ENCODE data around the gene PKIG. TPM values are rescaled to one million over a fixed set of nuclear protein-coding genes. Genes with fewer than 3 reads are reported as not detected.

PKIG gene
- total RNA-seq, result 1 to 10 TPM in 1 of 2 experiments, under 1 TPM in 1; 0.36 to 1.1 TPM
- 1 to 10 TPM in 1 of 2 donors, under 1 TPM in 1; 0.71 to 1.1 TPM for polyA plus RNA-seq

DNA sequence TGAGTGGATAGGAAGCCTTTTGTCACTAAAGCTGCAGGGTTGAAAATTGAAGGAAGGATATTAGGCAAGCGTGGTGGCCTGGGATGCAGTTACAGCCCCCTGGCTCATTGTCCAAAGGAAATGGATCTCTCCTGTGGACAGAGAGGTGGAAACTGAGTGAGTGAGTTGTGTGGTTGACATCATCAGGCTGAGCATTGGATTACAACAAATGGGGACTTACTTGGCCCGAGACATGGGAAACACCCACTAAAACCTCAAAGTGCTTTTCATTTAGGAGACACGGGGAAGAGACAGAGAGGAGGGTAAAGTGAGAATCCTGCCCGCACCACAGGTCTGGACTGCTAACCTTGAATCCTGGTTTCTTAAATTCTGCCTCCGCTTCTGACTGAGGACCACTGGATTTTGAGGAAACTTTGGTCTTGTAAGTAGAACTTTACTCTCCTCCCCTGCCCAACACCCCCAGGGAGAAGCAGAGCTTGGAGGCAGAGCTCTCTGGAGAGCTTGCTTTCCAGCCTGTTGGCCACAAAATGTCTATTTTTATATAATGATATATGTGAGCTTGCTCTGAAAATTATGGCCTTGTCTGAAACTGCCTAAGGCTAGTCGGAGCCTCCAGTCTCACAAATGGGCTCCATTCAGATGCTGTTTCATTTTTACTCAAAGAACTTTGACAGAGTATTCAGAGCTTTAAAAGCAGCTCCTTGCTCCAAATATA lies at the start of gene PKIG:
Gene PKIG (plus strand): TSS at position 269 of the 715 bp plus-strand sequence. CDS start 31,978 bp downstream, outside the sequence.
- DNase-seq, result no peak
- ChIA-PET CTCF (ENCODE audit: partially characterized antibody) (no interaction called here), POLR2A (ENCODE audit: partially characterized antibody) (no interaction called here)
- Mint-ChIP-seq H3K9me3 (no peaks in the 10 kb centered on the region), H3K4me3 (no peak within 1 kb of the TSS), H3K27ac (peak within 1 kb of the TSS in 2 of 7 donors; percentile 6 to 28), H3K4me1 (peaks cover 0 to 11% (median under 1%) of the 10 kb centered on the region in 4 donors), H3K36me3 (no peaks in the 10 kb centered on the region), H3K27me3 (no peaks in the 10 kb centered on the region)
- Histone ChIP-seq H3K27me3 (ENCODE audit: insufficient read depth, low read length) (no peaks in the 10 kb centered on the region), H3K27ac (ENCODE audit: low read depth, low read length) (no peak within 1 kb of the TSS), H3K4me3 (ENCODE audit: low read length in 2 of 2) (no peak within 1 kb of the TSS), H3K36me3 (ENCODE audit: insufficient read depth, low read length) (no peaks in the 10 kb centered on the region), H3K9me3 (ENCODE audit: control insufficient read depth in 1 of 2, low read length in 2 of 2) (no peaks in the 10 kb centered on the region), H3K4me1 (ENCODE audit: insufficient read depth, low read length) (no peaks in the 10 kb centered on the region)
- intact Hi-C loops (cut with micrococcal nuclease), result no loop called here

DNA sequence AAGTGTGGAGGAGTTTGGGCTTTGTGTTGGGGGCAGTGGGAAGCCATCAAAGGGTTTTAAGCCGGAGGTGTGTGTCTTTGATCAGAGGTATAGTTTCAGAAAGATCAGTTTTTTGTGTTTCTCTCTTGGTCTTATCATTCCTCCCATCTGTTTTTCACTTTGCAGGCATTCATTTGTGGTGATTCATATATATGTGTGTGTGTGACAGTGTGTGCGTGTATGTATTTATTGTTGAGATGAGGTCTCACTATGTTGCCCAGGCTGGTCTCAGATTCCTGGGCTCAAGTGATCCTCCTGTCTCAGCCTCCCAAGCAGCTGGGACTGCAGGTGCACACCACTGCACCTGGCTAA lies 49.4 kb upstream of the PKIG start:
- ChIA-PET CTCF (ENCODE audit: partially characterized antibody) (no interaction called here), POLR2A (ENCODE audit: partially characterized antibody) (interaction anchor here (1.2 kb wide), 1 partner anchor 11 kb away, joined by 3 read pairs; the partner anchor contains the start of gene SERINC3)
- H3K27ac ChIP-seq (ENCODE audit: low read depth, low read length), result no peak overlapping the region
- no peaks in the 10 kb centered on the region for H3K27me3 ChIP-seq (ENCODE audit: insufficient read depth, low read length)
- peaks cover 32% of the 10 kb centered on the region for H3K4me1 ChIP-seq (ENCODE audit: insufficient read depth, low read length)
- H3K27ac Mint-ChIP-seq, result no peak overlapping the region
- H3K4me3 Mint-ChIP-seq, result no peak overlapping the region
- no peaks in the 10 kb centered on the region for H3K36me3 Mint-ChIP-seq
- peaks cover 0 to 3% (median 0%) of the 10 kb centered on the region in 8 donors for H3K9me3 Mint-ChIP-seq
- no peaks in the 10 kb centered on the region for H3K9me3 ChIP-seq (ENCODE audit: control insufficient read depth in 1 of 2, low read length in 2 of 2)
- H3K4me3 ChIP-seq (ENCODE audit: low read length in 2 of 2), result no peak overlapping the region
- DNase-seq, result peak in 3 of 5 donors; percentile 18 to 34 (median 25)
- peaks cover 0 to 5% (median 4%) of the 10 kb centered on the region in 4 donors for H3K4me1 Mint-ChIP-seq
- H3K27me3 Mint-ChIP-seq, result no peaks in the 10 kb centered on the region
- intact Hi-C loops (cut with micrococcal nuclease), result loop anchor here (1.0 kb wide), 1 partner anchor 11 kb away; the partner anchor contains the start of gene SERINC3
- no peaks in the 10 kb centered on the region for H3K36me3 ChIP-seq (ENCODE audit: insufficient read depth, low read length)

DNA sequence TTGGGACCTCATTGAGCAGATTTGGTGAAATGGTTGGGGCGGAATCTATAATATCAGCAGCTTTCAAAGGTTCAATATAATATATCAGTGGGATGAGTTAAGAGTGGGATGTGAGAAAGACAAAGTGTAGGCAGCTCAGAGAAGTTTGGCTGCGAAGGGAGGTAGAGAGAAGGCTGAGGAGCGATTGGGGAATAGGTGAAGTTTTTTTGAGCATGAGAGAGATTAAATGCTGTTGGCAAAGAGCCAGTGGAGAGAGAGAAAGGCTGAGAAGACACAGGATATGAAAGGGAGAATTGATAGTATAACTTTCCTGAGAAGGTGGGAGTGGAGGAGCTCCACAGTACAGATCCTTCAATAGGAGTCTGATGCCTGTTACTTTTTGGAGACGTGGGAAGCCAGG lies 48.5 kb upstream of the PKIG start:
- POLR2A ChIA-PET (ENCODE audit: partially characterized antibody), result interaction anchor here (1.2 kb wide), 1 partner anchor 12 kb away, joined by 3 read pairs; the partner anchor contains the start of gene SERINC3
- H3K9me3 Mint-ChIP-seq, result peaks cover 0 to 3% (median 0%) of the 10 kb centered on the region in 8 donors
- H3K27me3 Mint-ChIP-seq, result no peaks in the 10 kb centered on the region
- peaks cover 32% of the 10 kb centered on the region for H3K4me1 ChIP-seq (ENCODE audit: insufficient read depth, low read length)
- H3K27ac ChIP-seq (ENCODE audit: low read depth, low read length), result no peak overlapping the region
- CTCF ChIA-PET (ENCODE audit: partially characterized antibody), result no interaction called here
- H3K4me3 ChIP-seq (ENCODE audit: low read length in 2 of 2), result no peak overlapping the region
- no peaks in the 10 kb centered on the region for H3K36me3 Mint-ChIP-seq
- no peaks in the 10 kb centered on the region for H3K27me3 ChIP-seq (ENCODE audit: insufficient read depth, low read length)
- no peaks in the 10 kb centered on the region for H3K9me3 ChIP-seq (ENCODE audit: control insufficient read depth in 1 of 2, low read length in 2 of 2)
- intact Hi-C loops (cut with micrococcal nuclease), result no loop called here
- H3K4me1 Mint-ChIP-seq, result peaks cover 0 to 5% (median 4%) of the 10 kb centered on the region in 4 donors
- no peaks in the 10 kb centered on the region for H3K36me3 ChIP-seq (ENCODE audit: insufficient read depth, low read length)
- DNase-seq, result no peak
- H3K4me3 Mint-ChIP-seq, result no peak overlapping the region
- no peak overlapping the region for H3K27ac Mint-ChIP-seq

DNA sequence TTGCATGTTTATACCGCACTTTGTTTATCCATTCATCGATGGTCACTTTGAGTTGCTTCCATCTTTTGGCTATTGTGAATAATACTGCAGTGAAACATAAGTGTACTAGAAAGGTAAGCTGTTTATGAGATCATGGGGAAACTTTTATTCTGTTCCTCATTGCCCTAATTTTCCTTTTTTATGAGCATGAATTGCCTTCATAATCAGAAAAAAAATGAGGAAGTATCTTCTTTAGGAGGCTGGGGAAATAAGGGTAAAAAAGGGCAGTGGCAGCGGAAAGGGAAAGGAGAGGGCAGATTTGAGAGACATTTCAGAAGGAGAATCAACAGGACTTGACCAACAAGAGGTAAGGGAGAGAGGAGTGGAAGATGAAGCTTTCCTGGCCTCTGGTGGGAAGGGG lies 46.2 kb upstream of the PKIG start:
- peaks cover 29% of the 10 kb centered on the region for H3K4me1 ChIP-seq (ENCODE audit: insufficient read depth, low read length)
- H3K36me3 ChIP-seq (ENCODE audit: insufficient read depth, low read length), result no peaks in the 10 kb centered on the region
- ChIA-PET CTCF (ENCODE audit: partially characterized antibody) (no interaction called here), POLR2A (ENCODE audit: partially characterized antibody) (interaction anchor here (1.4 kb wide), 1 partner anchor 15 kb away, joined by 5 read pairs; the partner anchor contains the start of gene SERINC3)
- peaks cover 0 to 3% (median 0%) of the 10 kb centered on the region in 8 donors for H3K9me3 Mint-ChIP-seq
- no peak overlapping the region for H3K27ac Mint-ChIP-seq
- H3K4me3 ChIP-seq (ENCODE audit: low read length in 2 of 2), result no peak overlapping the region
- no peak for DNase-seq
- no peak overlapping the region for H3K27ac ChIP-seq (ENCODE audit: low read depth, low read length)
- intact Hi-C loops (cut with micrococcal nuclease), result no loop called here
- H3K36me3 Mint-ChIP-seq, result no peaks in the 10 kb centered on the region
- no peaks in the 10 kb centered on the region for H3K27me3 ChIP-seq (ENCODE audit: insufficient read depth, low read length)
- H3K4me3 Mint-ChIP-seq, result no peak overlapping the region
- H3K9me3 ChIP-seq (ENCODE audit: control insufficient read depth in 1 of 2, low read length in 2 of 2), result no peaks in the 10 kb centered on the region
- peaks cover 0 to 5% (median 3%) of the 10 kb centered on the region in 4 donors for H3K4me1 Mint-ChIP-seq
- no peaks in the 10 kb centered on the region for H3K27me3 Mint-ChIP-seq

DNA sequence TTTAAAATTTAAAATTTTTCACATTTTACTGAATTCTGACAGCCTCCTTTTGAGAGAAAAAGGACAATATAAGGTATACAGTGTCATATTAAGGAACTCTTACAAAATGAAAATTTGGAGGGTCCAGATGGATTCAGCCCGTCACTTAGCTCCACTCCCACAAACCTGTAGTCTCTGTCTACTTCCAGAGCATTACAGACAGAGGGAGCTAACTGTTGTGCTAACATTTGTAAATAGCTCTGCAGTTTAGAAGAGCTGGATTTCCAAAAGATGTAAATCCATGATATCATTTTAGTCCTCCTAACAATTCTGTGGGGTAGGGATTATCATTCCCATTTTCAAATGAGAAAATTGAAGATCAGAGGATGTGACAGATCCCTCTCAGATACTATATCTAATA lies 44.4 kb upstream of the PKIG start:
- H3K4me1 Mint-ChIP-seq, result no peaks in the 10 kb centered on the region
- no peak overlapping the region for H3K27ac ChIP-seq (ENCODE audit: low read depth, low read length)
- no peak overlapping the region for H3K4me3 Mint-ChIP-seq
- ChIA-PET POLR2A (ENCODE audit: partially characterized antibody) (no interaction called here), CTCF (ENCODE audit: partially characterized antibody) (no interaction called here)
- intact Hi-C loops (cut with micrococcal nuclease), result no loop called here
- peaks cover 12% of the 10 kb centered on the region for H3K4me1 ChIP-seq (ENCODE audit: insufficient read depth, low read length)
- no peaks in the 10 kb centered on the region for H3K36me3 Mint-ChIP-seq
- no peak overlapping the region for H3K4me3 ChIP-seq (ENCODE audit: low read length in 2 of 2)
- H3K9me3 ChIP-seq (ENCODE audit: control insufficient read depth in 1 of 2, low read length in 2 of 2), result no peaks in the 10 kb centered on the region
- no peaks in the 10 kb centered on the region for H3K27me3 ChIP-seq (ENCODE audit: insufficient read depth, low read length)
- no peaks in the 10 kb centered on the region for H3K27me3 Mint-ChIP-seq
- DNase-seq, result no peak
- no peaks in the 10 kb centered on the region for H3K9me3 Mint-ChIP-seq
- H3K27ac Mint-ChIP-seq, result no peak overlapping the region
- H3K36me3 ChIP-seq (ENCODE audit: insufficient read depth, low read length), result no peaks in the 10 kb centered on the region

DNA sequence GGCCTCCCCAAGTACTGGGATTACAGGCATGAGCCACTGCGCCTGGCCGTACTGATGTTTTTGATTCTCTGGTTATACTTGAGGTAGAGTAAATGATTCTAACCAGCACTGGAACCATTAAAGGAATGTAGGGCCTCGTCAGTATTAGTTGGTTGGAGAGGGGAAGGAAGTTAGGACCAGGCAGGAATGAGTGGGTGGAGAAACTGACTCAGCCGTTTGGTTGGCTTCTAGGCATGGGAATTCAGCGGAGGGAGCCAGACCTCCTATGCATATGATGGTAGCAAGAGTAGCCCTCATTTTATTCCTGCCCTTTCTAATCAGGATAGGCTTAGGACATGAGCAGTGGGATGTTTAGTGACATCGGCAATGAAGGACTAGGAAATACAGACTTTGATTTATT lies 41.5 kb upstream of the PKIG start:
- Mint-ChIP-seq H3K27ac (no peak overlapping the region), H3K36me3 (no peaks in the 10 kb centered on the region), H3K27me3 (no peaks in the 10 kb centered on the region), H3K9me3 (no peaks in the 10 kb centered on the region), H3K4me3 (no peak overlapping the region), H3K4me1 (no peaks in the 10 kb centered on the region)
- Histone ChIP-seq H3K36me3 (ENCODE audit: insufficient read depth, low read length) (no peaks in the 10 kb centered on the region), H3K4me3 (ENCODE audit: low read length in 2 of 2) (no peak overlapping the region), H3K9me3 (ENCODE audit: control insufficient read depth in 1 of 2, low read length in 2 of 2) (no peaks in the 10 kb centered on the region), H3K27me3 (ENCODE audit: insufficient read depth, low read length) (no peaks in the 10 kb centered on the region), H3K4me1 (ENCODE audit: insufficient read depth, low read length) (no peaks in the 10 kb centered on the region), H3K27ac (ENCODE audit: low read depth, low read length) (no peak overlapping the region)
- ChIA-PET POLR2A (ENCODE audit: partially characterized antibody) (interaction anchor here (0.6 kb wide), 1 partner anchor 10 kb away, joined by 3 read pairs; no protein-coding TSS in a partner anchor), CTCF (ENCODE audit: partially characterized antibody) (no interaction called here)
- DNase-seq, result no peak
- intact Hi-C loops (cut with micrococcal nuclease), result no loop called here

DNA sequence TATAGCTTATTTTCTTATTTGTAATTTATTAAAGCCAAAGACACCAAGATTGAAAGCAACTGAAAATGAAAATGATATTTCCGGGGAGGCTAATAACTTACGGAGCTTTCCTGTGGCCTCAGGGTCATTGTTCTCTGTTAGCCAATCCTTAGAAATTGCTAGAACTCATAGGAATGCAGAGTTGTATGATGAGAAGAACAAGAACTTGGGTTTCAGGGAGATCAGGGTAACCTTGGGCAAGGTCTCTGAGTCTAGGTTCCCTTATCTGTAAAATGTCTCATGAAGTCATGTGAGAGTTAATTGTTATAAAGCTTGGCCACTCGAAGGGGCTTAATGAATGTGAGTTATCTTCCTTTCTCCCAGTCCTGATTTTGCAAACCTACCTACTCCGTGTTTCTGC lies 40.4 kb upstream of the PKIG start:
- no peaks in the 10 kb centered on the region for H3K36me3 Mint-ChIP-seq
- H3K27me3 ChIP-seq (ENCODE audit: insufficient read depth, low read length), result no peaks in the 10 kb centered on the region
- H3K4me3 ChIP-seq (ENCODE audit: low read length in 2 of 2), result no peak overlapping the region
- intact Hi-C loops (cut with micrococcal nuclease), result no loop called here
- CTCF ChIA-PET (ENCODE audit: partially characterized antibody), result interaction anchor here (1.0 kb wide), 1 partner anchor 21 kb away, joined by 4 read pairs; the partner anchor contains the start of gene SERINC3
- no peak for DNase-seq
- H3K9me3 Mint-ChIP-seq, result no peaks in the 10 kb centered on the region
- no peaks in the 10 kb centered on the region for H3K4me1 ChIP-seq (ENCODE audit: insufficient read depth, low read length)
- H3K9me3 ChIP-seq (ENCODE audit: control insufficient read depth in 1 of 2, low read length in 2 of 2), result no peaks in the 10 kb centered on the region
- no peaks in the 10 kb centered on the region for H3K36me3 ChIP-seq (ENCODE audit: insufficient read depth, low read length)
- POLR2A ChIA-PET (ENCODE audit: partially characterized antibody), result no interaction called here
- no peak overlapping the region for H3K27ac Mint-ChIP-seq
- no peaks in the 10 kb centered on the region for H3K4me1 Mint-ChIP-seq
- no peak overlapping the region for H3K27ac ChIP-seq (ENCODE audit: low read depth, low read length)
- H3K27me3 Mint-ChIP-seq, result no peaks in the 10 kb centered on the region
- H3K4me3 Mint-ChIP-seq, result no peak overlapping the region

Measured in CD4-positive, alpha-beta memory T cell (primary cell).